SK-N-SH treated with all-trans-retinoic acid at 6 μM for 48 hours (cell line): ENCODE data around the gene ATL3.

Experiments
- BACH2 ChIP-seq: fragments of 250-450 bp; sonication (Bioruptor Pico); IDR thresholded peaks from 2 replicates; pipeline ENCODE4 v1.9.0; 2021; ENCODE audit warnings: mild to moderate bottlenecking, borderline replicate concordance
- OSR1 ChIP-seq: fragments of 250-450 bp; sonication (Bioruptor Pico); IDR thresholded peaks from 2 replicates; pipeline ENCODE4 v1.8.0; 2022; ENCODE audit warnings: moderate library complexity, mild to moderate bottlenecking, inconsistent platforms
- PATZ1 ChIP-seq: fragments of 250-450 bp; sonication (Bioruptor Pico); IDR thresholded peaks from 2 replicates; pipeline ENCODE4 v1.8.0; 2020; ENCODE audit warnings: mild to moderate bottlenecking, moderate library complexity, borderline replicate concordance
- PPARA ChIP-seq: fragments of 250-450 bp; sonication (Bioruptor Pico); IDR thresholded peaks from 2 replicates; pipeline ENCODE4 v1.5.0; 2020; ENCODE audit warnings: mild to moderate bottlenecking, borderline replicate concordance
- TOX ChIP-seq: fragments of 250-450 bp; sonication (Bioruptor Pico); IDR thresholded peaks from 2 replicates; pipeline ENCODE4 v1.8.0; 2021; ENCODE audit warnings: mild to moderate bottlenecking, moderate library complexity, borderline replicate concordance
- ZNF8 ChIP-seq: fragments of 450-650 bp; formaldehyde crosslinking; IDR thresholded peaks from 2 replicates; pipeline ENCODE4 v1.5.0; 2020; ENCODE audit warnings: mild to moderate bottlenecking, moderate library complexity
- TF ChIP-seq, protein P1 (sequence below): fragments of 250-450 bp; sonication (Bioruptor Pico); IDR thresholded peaks from 2 replicates; pipeline ENCODE4 v1.5.0; 2020; ENCODE audit warnings: mild to moderate bottlenecking, moderate library complexity
- TF ChIP-seq, protein P2 (sequence below): fragments of 250-450 bp; sonication (Bioruptor Pico); IDR thresholded peaks from 2 replicates; pipeline ENCODE4 v1.5.1; 2020; ENCODE audit warnings: low read depth, mild to moderate bottlenecking, moderate library complexity

DNA sequence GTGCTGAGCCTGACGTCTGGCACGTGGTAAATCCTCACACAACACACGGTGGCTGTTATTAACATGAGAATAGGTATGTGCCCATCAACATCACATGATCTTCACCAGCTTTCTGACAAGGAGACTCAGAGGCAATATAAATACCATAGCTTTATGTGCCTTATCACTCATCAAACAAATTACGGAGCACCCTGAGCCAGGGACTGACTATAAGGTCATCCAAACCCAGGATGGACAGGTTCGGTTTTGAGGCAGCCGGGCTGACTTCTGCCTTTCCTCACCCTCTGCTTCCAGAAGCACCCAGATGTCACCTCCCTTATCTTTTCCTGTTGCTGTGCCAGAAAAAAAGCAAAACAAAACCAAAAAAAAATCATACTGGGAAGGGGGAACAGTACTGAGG, 51.2 kb downstream of the ATL3 start:
- TF ChIP-seq PATZ1 (CRISPR knock-in tag) (no peak), ZNF8 (no peak), OSR1 (CRISPR knock-in tag) (no peak), BACH2 (CRISPR knock-in tag) (no peak), PPARA (CRISPR knock-in tag) (no peak), TOX (CRISPR knock-in tag) (no peak)
- TF ChIP-seq, protein P1, sequence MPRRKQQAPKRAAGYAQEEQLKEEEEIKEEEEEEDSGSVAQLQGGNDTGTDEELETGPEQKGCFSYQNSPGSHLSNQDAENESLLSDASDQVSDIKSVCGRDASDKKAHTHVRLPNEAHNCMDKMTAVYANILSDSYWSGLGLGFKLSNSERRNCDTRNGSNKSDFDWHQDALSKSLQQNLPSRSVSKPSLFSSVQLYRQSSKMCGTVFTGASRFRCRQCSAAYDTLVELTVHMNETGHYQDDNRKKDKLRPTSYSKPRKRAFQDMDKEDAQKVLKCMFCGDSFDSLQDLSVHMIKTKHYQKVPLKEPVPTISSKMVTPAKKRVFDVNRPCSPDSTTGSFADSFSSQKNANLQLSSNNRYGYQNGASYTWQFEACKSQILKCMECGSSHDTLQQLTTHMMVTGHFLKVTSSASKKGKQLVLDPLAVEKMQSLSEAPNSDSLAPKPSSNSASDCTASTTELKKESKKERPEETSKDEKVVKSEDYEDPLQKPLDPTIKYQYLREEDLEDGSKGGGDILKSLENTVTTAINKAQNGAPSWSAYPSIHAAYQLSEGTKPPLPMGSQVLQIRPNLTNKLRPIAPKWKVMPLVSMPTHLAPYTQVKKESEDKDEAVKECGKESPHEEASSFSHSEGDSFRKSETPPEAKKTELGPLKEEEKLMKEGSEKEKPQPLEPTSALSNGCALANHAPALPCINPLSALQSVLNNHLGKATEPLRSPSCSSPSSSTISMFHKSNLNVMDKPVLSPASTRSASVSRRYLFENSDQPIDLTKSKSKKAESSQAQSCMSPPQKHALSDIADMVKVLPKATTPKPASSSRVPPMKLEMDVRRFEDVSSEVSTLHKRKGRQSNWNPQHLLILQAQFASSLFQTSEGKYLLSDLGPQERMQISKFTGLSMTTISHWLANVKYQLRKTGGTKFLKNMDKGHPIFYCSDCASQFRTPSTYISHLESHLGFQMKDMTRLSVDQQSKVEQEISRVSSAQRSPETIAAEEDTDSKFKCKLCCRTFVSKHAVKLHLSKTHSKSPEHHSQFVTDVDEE (CRISPR knock-in tag), result no peak
- TF ChIP-seq, protein P2, sequence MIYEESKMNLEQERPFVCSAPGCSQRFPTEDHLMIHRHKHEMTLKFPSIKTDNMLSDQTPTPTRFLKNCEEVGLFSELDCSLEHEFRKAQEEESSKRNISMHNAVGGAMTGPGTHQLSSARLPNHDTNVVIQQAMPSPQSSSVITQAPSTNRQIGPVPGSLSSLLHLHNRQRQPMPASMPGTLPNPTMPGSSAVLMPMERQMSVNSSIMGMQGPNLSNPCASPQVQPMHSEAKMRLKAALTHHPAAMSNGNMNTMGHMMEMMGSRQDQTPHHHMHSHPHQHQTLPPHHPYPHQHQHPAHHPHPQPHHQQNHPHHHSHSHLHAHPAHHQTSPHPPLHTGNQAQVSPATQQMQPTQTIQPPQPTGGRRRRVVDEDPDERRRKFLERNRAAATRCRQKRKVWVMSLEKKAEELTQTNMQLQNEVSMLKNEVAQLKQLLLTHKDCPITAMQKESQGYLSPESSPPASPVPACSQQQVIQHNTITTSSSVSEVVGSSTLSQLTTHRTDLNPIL (CRISPR knock-in tag), result no peak
